DOHH2 (cell line): Measurements from ENCODE around the gene PTPN3.

Experiments used
- H3F3A ChIP-seq: fragments of 200-600 bp; sonication (generic), shearing (Covaris generic); 2 replicates; pipeline ENCODE4 v1.6.0; 2016; ENCODE audit warnings: antibody characterized with exemption, mild to moderate bottlenecking; ENCODE audit not compliant: control insufficient read depth, insufficient read depth
- H3K27ac ChIP-seq: fragments of 200-600 bp; sonication (generic); 2 replicates; pipeline ENCODE4 v1.5.1; 2014; ENCODE audit warnings: low read depth, mild to moderate bottlenecking, low read length, moderate library complexity
- H3K27me3 ChIP-seq: fragments of 200-600 bp; sonication (generic); 2 replicates; pipeline ENCODE4 v1.6.1; 2014; ENCODE audit warnings: mild to moderate bottlenecking, low read length, mixed read lengths; ENCODE audit not compliant: control insufficient read depth
- H3K36me3 ChIP-seq: fragments of 200-600 bp; sonication (generic); 2 replicates; pipeline ENCODE4 v1.6.1; 2014; ENCODE audit warnings: mild to moderate bottlenecking, low read length, moderate library complexity, mixed read lengths; ENCODE audit not compliant: control insufficient read depth
- H3K4me1 ChIP-seq: fragments of 200-600 bp; sonication (generic); 2 replicates; pipeline ENCODE4 v1.6.1; 2014; ENCODE audit warnings: mild to moderate bottlenecking, low read length, mixed read lengths; ENCODE audit not compliant: control insufficient read depth
- H3K4me2 ChIP-seq: fragments of 200-600 bp; sonication (generic); 2 replicates; pipeline ENCODE4 v1.6.0; 2014; ENCODE audit warnings: mild to moderate bottlenecking, low read length, moderate library complexity
- H3K4me3 ChIP-seq: fragments of 200-600 bp; sonication (generic); 2 replicates; pipeline ENCODE4 v1.5.1; 2014; ENCODE audit warnings: mild to moderate bottlenecking, low read length, mixed read lengths
- H3K79me2 ChIP-seq: fragments of 200-600 bp; sonication (generic); 2 replicates; pipeline ENCODE4 v1.6.1; 2014; ENCODE audit warnings: mild to moderate bottlenecking, low read length, mixed read lengths; ENCODE audit not compliant: control insufficient read depth
- H3K9me2 ChIP-seq: fragments of 200-600 bp; sonication (generic); replicated peaks from 2 replicates; pipeline ENCODE4 v1.6.1; 2014; ENCODE audit warnings: mild to moderate bottlenecking, low read length, mixed read lengths; ENCODE audit not compliant: control insufficient read depth
- H3K9me3 ChIP-seq: fragments of 200-600 bp; sonication (generic); 2 replicates; pipeline ENCODE4 v1.6.1; 2014; ENCODE audit warnings: antibody characterized with exemption, low read length, mixed read lengths; ENCODE audit not compliant: control insufficient read depth, insufficient read depth
- H4K20me1 ChIP-seq: fragments of 200-600 bp; sonication (generic); 2 replicates; pipeline ENCODE4 v1.6.0; 2014; ENCODE audit warnings: low read depth, mild to moderate bottlenecking, antibody characterized with exemption, low read length, moderate library complexity; ENCODE audit not compliant: control insufficient read depth, insufficient read depth
- EZH2phosphoT487 ChIP-seq: fragments of 200-600 bp; sonication (generic); IDR thresholded peaks from 2 replicates; pipeline ENCODE4 v1.6.1; 2017; ENCODE audit warnings: borderline replicate concordance, mild to moderate bottlenecking, antibody characterized with exemption, low read length, moderate library complexity, mixed read lengths
- TF ChIP-seq, protein P1 (sequence below): fragments of 200-600 bp; sonication (generic); IDR thresholded peaks from one replicate; pipeline ENCODE4 v1.5.1; 2014; ENCODE audit warnings: antibody characterized with exemption, mild to moderate bottlenecking, low read depth, low read length; ENCODE audit not compliant: poor library complexity, severe bottlenecking

The PTPN3 gene

DNA sequence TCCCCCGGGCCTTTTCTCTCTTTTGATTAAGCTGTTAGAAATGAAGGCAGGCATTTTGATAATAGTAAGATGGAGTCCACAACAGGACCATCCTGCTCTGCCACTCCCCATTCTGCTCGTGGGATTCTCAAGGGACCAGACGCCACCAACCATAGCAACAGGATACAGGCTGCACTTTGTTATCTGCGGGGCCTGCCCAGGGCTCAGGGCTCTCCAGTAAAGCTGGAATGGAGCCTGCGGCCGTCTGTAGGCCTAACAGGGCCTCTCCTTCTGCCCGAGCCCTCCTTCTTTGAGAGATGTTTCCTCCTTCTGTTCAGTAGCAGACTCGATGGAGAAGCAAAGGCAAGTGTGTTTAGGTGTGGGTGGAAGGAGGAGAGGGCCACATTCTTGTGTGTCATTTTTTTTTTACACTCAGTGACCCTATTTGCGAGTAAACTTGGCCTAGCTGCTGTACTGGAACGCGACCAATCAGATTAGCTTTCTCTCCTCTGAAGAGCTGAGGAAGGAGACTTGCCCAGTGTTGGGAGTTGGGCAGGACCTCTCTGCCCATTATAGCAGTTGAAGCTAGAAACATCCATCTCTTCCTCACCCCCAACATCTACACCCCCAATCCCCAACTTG is 168.4 kb downstream of the PTPN3 start:
- Histone ChIP-seq H3K36me3 (no peaks in the 10 kb centered on the region), H3F3A (no peaks in the 10 kb centered on the region), H3K9me2 (no peaks in the 10 kb centered on the region), H4K20me1 (no peaks in the 10 kb centered on the region), H3K4me3 (no peak overlapping the region), H3K27ac (no peak overlapping the region), H3K9me3 (no peaks in the 10 kb centered on the region), H3K4me2 (no peak overlapping the region), H3K4me1 (no peaks in the 10 kb centered on the region), H3K79me2 (no peaks in the 10 kb centered on the region), H3K27me3 (no peaks in the 10 kb centered on the region)
- TF ChIP-seq, protein P1, sequence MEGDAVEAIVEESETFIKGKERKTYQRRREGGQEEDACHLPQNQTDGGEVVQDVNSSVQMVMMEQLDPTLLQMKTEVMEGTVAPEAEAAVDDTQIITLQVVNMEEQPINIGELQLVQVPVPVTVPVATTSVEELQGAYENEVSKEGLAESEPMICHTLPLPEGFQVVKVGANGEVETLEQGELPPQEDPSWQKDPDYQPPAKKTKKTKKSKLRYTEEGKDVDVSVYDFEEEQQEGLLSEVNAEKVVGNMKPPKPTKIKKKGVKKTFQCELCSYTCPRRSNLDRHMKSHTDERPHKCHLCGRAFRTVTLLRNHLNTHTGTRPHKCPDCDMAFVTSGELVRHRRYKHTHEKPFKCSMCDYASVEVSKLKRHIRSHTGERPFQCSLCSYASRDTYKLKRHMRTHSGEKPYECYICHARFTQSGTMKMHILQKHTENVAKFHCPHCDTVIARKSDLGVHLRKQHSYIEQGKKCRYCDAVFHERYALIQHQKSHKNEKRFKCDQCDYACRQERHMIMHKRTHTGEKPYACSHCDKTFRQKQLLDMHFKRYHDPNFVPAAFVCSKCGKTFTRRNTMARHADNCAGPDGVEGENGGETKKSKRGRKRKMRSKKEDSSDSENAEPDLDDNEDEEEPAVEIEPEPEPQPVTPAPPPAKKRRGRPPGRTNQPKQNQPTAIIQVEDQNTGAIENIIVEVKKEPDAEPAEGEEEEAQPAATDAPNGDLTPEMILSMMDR: no peak
- no peak for TF ChIP-seq EZH2phosphoT487

DNA sequence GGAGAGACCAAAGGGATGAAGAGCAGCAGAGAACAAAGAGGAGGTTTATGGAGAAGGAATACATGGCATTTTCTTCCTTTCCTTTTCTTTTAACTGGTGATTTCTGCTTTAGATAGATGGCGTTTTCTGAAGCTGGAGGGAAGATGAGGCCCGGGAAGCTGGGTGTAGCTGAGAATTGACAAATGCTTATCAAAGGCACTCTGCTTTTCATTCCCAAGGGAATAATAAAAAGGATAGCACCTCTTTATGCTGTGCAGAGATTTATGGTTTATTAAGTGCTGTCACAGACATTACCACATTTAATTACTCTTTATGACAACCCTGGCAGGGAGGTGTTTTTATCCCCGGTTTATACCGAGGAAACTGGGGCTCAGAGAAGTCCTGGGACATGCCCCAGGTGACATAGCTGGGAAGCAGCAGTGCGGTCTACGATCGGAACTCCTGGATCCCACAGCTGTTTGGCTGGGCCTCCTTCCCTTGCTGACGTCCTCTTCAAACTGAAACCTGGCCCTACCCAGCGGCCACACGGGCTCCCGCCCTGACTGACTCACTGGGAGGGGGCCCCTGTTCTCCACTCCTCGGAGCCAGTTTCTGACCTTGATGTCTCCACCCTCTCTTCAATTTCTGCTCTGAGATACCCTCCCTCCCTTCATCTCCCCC is 169.0 kb downstream of the PTPN3 start:
- Histone ChIP-seq H3K79me2 (no peaks in the 10 kb centered on the region), H3K4me3 (no peak overlapping the region), H3K4me2 (no peak overlapping the region), H3F3A (no peaks in the 10 kb centered on the region), H3K36me3 (no peaks in the 10 kb centered on the region), H4K20me1 (no peaks in the 10 kb centered on the region), H3K9me2 (no peaks in the 10 kb centered on the region), H3K27ac (no peak overlapping the region), H3K9me3 (no peaks in the 10 kb centered on the region), H3K27me3 (no peaks in the 10 kb centered on the region), H3K4me1 (no peaks in the 10 kb centered on the region)
- no peak for TF ChIP-seq EZH2phosphoT487
- TF ChIP-seq, protein P1: no peak
